Activated T-cell treated with anti-CD3 and anti-CD28 coated beads for 4 hours (primary cell): ENCODE data around the gene PRRT4.

Source experiments
- DNase-seq: peaks from one replicate; pipeline ENCODE4 v3.0.0-alpha.2; 2020

PRRT4 gene

DNA sequence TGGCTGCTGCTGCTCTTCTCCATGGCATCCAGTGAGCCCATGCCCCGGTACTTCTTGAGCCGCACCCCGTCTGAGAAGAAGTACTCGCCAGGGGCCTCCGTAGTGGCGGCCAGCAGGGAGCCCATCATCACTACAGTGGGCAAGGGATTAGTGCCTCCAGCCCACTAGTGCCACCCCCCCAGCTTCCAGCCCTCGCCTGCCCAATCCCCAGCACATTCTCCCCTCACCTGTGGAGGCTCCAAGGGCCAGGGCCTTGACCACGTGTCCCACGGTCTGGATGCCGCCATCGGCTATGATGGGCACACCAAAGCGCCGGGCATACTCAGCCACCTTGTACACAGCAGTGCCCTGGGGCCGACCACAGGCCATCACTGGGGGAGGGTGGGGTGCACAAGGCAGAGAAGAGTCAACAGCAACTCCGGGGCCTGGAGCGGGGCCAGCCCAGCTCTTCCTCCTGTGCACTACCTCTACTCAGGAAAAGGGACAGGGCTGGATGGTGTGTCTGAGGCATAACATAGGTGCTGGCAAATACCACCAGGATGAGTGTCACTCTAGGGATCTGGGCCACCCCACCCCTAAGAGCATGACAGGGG lies 33.5 kb upstream of the PRRT4 start:
- no peak for DNase-seq

DNA sequence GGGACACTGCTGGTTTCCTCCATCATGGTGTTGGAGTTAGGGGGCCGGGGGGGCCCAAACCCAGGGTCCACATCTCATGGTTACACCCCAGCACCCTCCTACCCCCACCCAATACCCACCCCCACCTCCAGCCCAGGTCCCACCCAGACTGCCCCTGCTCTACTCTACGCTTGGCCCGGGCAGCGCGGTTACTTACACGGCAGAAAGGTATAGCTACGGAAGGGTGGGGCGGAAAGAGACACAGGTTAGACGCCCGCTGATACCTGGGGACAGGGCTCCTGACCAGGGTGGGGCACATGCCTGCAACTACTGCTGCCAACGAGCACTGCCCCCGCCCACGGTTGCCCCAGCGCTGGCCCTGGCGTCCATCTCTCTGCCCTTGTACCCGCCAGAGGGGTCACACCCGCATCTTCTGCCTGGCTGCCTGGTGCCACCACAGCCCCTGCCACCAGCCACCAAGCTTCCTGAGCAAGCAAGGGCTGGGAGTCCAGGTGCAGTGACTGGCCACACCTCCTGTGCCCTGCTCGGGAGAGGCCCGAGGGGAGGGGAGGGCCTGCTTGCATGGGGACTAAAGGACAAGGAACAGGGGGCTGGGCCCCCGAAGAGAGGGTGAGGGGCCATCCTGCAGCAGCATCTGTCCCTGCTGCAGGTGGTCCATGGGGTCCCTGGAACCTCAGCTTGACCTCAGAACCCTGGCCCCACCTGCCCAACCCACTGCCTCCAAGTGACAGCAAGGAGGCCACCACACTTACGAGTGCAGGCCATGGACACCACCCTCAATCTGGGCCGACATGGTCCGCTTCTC lies 32.2 kb upstream of the PRRT4 start:
- no peak for DNase-seq

DNA sequence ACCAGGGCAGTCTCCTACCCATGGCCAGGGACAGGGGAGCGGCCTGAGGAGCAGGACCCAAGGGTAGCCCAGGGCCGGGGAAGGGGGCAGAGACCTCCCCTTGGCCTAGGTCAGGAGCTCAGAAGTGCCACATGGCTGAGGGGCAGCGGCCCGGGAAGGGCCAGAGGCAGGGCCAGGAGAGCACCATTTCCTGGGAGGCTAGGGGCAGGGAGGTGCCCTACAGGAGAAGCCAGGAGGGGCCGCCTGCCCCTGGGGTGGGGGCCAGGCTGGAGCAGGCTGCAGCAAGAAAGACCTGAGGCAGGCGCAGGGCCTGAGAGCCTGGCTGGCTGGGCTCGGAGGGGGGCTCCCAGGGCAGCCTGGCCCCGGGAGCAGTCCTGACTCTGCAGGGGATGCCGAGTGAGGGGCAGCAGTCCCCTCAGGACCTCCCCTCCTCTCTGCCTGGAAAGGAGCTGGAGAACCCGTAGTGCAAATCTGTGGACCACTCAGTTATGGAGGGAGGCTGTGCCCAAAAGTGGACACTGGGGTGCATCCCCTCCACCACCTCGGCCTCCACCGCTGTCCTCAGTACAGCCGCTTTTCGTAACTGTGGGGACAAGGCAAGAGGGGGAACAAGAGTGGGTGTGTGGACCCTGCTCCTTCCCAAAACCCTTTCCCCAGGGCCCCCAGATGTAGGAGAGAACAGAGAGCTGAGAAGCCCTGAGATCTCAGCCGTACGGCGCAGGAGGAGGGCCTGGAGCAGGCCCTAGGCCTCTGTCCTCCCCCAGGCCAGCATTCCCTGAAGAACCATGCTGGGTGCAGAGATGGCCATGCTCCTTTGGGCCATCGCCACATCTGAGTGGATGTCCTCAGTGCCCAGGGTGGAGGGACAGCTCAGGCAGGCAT lies 31.2 kb upstream of the PRRT4 start:
- DNase-seq = no peak

DNA sequence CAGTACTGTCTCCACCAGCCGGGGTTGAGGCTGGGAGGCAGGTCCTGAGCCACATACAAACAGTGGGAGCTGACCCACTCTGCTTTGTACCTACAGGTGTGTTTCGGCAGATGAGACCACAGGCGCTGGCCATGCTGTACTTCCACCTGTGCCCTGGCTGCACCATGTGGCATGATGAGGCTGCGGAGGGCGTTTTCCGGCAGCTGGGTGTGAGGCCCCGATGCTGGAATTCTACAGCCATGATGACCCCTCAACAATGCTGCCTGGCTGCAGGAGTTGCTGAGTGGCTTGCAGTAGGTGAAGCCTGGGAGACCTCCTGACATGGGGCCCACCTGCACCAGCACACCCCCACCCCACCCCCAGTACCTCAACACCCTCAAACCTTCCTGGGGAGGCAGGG lies 30.3 kb upstream of the PRRT4 start:
- no peak for DNase-seq

DNA sequence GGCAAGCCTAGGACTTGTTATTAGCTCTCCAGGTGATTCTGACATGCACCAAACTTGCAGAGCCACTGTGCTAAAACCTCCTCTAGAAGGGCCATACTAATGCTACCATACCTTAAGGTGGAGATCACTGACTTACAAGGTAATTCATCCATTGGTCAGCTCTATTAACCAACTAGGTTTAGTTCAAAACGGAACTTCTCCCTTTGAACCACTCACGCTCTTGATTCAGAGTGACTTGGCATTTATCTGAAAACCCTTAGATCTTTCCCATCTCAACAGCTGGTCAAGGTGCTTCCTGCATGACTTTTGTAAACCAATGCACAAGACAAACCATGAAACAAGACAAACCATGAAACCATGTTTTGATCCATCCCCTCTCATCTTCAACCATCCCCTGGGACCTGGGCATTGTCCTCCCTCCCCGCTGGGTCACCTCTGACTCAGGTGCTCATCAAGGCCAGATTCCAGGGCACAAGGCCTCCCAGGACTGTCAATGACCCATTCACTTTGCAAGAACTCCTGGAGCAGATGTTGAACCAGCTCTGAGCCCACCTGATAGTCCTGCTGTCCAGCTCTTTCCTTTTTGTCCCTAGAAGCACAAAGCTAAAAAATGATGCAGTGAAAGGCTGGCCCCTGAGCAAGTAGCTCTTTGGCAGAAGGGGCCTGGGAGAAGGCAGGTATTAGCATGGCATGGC lies 29.5 kb upstream of the PRRT4 start:
- no peak for DNase-seq

DNA sequence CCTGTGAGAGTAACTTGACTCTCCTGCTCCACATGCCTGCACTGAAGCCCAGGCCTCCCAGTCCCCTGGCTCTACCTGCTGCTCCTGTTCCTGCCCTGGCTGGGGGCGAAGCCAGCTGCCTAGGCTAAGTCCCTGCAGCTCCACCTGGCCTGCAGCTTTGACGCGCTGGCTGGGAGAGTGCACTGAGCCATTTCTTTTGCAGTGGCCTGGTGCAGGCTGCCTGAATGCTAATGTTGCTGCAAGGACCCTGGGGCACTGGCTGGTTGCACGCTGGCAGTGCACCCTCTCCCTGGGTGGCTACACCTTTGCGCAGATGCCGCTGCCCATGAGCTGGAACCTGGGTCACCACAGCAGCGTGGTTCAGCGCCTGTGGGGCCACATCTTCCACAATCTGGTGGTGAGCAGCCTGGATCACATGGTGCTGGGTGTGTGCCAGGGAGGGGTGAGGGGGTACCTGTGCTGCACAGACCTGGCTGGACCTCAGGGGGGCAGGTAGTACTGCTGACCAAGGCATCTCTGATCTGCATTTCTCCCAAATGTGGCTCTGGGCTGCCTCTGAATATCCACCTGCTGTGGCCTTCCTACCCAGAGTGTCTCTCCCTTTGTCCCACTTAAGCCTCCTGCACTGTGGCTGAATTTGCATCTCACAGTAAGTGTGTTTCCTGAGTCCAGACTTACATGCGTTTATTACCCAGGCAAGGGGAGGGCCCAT lies 28.3 kb upstream of the PRRT4 start:
- no peak for DNase-seq

DNA sequence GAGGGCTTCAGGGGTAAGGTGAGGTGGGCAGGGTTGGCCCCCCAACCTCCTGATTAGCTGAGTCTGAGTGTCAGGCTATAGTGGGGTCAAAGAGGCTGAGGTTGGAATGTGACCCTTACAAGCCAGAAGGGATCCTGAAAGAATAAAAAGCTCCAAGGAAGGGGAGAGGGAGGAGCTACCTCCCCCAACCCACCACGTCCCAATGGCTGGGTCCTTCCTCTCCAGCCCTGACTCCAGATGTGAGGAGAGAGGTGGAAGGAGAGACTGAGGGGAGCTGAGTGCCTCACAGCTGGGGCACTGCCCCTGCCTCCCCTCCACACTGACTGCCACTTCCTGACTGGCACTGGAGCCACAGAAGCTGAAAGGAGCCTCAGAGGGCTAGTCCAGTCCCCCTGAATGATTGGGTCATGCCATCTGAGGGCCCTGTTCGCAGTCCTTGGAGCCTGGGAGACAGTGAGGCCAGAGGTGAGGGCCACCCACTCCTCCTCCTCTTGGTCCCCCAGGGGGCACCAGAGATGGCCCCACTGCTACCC lies 27.7 kb upstream of the PRRT4 start:
- DNase-seq = no peak

DNA sequence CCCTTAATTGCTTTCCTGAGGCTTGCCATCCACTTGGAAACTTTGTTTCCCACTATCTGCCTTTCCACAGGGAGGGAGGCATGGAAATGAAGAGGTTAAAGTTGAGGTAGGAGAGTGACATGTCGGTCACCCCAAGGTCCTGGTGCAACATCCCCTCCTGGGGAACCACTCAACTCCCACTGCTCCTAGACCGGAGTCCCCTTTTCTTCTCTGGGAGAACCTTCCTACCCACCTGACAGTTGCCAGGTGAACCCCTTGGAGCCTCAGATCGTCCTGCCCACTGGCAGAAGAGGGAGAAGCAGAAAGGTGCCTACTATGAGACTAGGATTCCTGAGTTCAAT lies 26.6 kb upstream of the PRRT4 start:
- no peak for DNase-seq

DNA sequence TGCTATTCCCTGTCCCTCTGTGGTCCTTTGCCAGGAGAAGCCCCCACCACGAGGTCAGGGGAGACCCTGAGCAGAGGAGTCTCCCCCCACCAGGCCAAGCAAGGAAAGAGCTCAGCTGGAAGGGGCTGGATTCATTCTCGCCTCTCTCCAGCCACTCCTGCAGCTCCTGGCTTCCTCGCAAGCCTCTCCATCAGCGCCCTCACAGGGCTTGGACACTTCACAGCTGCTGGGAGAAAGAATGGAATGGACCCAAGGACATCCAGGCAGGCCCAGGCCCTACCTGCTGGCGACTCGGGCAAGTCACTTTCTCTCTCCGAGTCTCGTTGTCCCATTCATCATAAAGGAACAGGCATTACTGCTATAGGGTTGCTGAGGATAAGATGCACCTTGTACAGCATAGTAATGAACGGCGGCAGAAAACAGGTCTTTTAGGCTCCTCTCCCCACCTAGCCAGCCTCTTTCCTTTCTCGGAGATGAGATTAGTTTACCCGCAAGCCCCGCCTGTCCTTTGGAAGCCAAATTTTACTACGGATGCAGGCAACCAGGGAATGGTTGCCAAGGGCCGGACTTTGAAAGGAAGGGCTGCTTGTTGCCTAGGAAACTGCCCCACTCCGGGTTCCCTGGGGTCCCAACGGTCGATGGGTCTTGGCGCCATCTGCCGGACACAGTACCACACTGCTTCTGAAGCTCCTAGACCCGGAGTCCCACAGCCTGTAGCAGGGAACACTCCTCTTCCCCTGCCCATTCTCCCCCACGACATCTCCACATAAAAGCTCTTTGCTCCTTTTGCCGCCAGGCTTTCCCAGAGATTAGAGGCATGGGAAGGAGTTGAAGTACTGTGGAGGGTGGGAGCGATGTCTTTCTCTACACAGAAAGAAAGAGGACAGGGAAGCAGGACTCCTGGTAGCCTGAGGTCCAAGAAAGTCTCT lies 26.0 kb upstream of the PRRT4 start:
- peak; percentile 50 for DNase-seq

DNA sequence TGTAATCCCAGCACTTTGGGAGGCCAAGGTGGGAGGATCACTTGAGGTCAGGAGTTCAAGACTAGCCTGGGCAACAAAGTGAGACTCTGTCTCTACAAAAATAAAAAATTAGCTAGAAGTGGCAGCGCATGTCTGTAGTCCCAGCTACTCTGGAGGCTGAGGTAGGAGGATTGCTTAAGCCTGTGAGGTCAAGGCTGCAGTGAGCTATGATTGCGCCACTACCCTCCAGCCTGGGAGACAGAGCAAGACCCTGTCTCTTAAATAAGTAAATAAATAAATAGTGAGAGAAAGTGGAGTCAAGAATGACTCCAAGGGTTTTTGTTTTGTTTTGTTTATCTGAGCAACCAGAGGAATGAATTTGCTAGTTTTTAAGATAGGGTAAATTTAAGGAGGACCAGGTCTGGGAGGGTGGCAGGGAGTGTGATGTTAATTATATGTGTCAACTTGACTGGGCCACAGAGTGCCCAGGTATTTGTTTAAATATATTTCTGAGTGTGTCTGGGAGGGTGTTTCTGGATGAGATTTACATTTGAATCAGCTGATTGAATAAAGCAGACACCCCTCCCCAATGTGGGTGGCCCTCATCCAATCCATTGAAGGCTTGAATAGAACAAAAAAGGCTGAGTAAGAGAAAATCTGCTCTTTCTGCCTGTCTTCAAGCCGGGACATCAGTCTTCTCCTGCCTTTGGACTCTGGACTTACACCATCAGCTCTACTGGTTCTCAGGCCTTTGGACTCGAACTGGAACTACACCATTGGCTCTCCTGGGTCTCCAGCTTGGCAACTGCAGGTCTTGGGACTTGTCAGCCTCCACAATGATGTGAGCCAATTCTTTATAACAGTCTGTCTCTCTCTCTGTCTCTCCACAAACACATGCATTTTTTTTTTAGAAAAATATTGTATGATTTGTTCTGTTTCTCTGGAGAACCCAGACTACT lies 24.8 kb upstream of the PRRT4 start:
- DNase-seq = no peak

DNA sequence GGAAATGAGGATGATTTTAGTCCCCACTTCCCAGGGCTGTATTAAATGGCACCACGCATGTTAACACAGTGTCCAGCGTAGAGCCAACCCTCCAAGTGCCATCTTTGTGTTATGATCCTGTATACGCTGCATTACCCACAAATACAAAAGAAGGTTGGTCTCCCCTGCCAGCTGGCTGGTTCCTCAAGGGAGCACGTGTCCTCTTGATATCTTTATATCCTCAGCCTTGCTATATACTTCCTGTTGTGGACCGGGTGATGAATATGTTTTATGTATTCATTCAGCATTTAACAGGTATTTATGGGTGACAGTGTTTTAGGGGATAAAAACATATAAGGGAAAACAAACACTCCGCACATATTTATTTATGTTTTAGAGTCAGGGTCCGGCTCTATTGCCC lies 23.2 kb upstream of the PRRT4 start:
- DNase-seq = no peak

DNA sequence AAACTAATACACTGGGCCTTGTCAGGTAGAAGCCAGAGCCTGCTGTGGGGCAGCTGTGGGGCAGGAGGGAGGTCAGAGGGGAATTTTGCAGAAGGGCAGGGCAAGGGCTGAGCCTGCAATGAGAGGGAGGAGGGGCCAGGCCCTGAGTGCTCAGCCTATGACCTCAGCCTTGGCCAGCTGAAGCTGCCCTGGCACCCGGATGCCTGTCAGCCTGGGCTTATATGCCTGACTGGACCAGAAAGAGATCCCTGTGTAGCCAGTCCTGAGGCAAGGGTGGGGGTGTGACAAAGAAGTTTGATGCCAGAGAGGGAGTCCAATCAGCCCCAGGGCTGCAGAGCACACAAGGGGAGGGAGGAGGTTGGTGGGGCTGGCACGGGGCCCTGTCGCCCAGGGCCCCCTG lies 22.3 kb upstream of the PRRT4 start:
- DNase-seq = no peak

DNA sequence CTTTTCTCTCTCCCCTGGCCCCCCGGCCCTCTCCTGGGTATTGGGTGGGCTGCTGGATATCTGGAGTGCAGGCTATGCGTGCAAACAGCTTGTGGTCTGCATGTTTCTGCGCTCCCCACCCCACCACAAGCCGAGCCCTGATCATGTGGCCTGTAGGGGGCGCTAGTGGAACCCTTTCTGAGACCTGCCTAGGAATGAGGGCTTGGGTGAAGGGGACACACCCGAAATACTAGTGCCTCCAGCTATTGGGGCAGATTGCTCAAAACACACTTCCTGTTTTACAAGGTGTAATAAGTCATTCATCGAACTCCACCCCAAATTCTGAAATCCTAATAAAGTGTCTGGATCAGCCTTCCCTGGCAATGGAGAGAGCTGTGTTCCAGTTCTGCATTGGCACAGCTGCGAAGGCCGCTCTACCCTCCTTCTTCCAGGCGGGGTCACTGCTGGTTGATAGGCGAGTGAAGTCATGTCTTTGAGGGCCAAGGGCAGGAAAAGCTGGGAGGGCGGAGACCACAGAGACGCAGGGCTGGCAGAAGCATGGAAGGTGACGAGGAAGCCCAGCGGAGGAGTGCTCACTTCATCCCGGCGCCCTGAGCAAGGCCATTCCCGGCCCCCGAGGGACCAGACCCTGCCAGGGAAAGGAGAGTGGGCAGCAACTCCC lies 19.8 kb upstream of the PRRT4 start:
- no peak for DNase-seq

DNA sequence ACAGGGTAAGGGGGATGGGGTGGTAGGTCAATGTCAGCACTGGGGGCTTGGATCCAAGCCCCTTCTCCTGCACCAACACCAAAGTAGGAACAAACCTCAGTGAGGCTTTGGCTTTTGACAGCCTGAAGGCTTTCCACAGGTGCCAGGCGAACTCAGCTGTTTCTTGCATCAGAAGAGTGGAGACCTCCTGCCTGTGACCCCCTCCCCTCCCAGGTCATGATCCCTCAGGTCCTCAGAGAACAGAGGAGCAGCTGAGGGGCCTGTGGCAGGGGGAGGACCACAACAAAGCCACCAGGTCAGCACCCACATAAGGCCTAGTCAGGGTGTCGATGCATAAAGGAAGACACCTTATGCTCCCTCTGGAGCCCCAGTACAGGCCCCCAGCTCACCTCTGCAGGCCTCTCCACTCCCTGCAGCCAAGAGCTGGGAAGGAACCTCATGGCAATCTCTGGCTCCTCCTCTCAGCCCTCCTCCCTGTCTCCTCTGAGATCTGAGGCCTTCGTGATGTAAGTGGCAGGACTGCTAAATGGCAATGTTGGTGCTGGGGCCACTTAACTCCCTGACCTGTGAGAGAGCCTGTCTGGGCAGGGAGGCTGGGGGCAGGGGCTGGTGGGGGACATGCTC lies 19.1 kb upstream of the PRRT4 start:
- no peak for DNase-seq

DNA sequence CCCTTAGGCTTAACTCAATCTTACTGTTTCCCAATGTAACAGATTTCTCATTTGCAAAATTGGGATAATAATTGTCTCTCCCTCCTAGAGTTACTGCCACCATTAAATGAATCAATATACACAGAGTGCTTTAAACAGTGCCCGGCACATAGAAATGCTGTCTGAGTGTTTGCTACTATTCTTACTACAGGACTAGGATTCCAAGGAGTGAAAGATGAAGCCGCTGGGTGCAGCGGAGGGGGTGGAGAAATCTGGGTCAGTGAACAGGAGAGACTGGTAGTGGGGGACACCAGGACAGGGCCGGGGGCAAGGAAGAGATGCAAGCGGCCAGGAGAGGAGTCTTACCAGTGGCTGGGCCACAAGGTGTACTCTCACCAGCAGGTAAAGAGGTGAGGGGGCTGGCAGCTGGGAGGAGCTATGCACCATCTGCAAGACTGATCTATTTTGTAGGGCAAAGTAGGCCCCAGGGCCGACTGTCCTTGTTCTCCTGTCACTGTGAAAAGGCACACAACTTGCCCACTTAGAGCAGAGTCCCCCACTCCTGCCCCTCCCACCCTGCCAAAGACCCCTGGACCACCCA lies 18.5 kb upstream of the PRRT4 start:
- no peak for DNase-seq

DNA sequence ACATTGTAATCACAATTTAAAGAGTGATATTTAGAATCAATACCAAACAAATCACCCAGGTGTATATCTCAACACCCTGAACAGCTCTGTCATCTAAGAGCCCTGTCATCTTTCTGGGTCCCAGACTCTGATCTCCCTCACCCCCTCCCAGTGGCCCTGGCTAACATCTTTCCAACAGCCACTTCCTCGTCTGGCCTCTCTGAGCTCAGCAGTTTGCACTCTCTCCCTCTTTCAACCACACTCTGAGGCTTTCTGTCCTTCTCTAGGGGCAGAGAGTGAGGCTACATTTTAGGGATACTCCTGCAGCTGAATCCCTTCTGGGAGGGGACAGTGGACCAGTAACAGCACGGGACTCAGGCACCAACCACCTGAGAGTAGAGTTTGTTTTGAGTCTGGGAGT lies 17.1 kb upstream of the PRRT4 start:
- no peak for DNase-seq

DNA sequence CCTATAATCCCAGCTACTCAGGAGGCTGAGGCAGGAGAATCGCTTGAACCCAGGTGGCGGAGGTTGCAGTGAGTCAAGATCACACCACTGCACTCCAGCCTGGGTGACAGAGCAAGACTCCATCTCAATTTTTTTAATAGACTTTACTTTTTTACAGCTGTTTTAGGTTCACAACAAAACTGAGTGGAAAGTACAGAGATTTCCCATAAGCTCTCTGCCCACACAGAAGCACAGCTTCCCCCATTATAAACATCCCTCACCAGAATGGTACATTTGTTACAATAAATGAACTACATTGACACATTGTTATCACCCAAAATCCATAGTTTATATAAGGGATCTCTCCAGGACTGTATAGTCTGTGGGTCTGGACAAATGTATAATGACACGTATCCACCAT lies 14.6 kb upstream of the PRRT4 start:
- DNase-seq = no peak

DNA sequence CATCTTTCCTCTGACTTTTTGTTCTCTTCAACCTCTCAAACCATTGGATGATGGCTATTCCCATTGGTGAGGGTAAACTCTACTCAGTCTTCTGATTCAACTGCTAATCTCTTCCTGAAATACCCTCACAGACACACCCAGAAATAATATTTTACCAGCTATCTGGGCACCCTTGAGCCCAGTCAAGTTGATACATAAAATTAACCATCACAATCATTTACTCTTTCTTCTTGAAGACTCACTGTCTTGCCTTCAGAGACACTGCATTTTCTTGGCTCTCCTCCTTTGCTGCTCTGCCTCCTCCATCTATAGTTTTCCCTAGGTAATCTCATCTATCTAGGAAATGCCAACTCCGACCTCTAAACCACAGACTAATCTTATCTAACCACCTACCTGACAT lies 12.6 kb upstream of the PRRT4 start:
- no peak for DNase-seq

DNA sequence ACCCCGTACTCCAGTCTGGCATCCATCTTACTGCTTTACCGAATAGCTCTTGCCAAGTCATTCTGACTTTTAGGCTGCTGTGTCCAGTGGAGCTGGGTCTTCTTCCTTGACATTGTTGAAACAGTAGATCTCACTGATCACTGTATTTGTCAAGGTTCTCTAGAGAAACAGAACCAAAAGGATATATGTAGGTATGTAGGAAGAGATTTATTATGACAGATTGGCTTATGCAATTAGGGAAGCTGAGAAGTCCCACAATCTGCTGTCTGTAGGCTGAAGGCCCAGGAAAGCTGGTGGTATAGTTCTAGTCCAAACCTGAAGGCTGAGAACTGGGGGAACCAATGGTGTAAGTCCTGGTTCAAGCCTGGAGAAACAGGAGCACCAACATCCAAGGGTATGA lies 12.1 kb upstream of the PRRT4 start:
- DNase-seq = no peak
